ENCODE measurements around the gene DEPDC5.

- TF ChIP-seq SUZ12 (IDR thresholded peaks at IDR 0.05; ENCODE audit: extremely low read depth, insufficient read depth, insufficient read length) (no peak), YY1 (IDR thresholded peaks at IDR 0.05; ENCODE audit: insufficient read depth, insufficient read length) (no peak)
Observed at GRCh38 chr22:31923747-31924146, 169.9 kb downstream of the DEPDC5 start.

All from NT2/D1 (cell line).